Progenitor cell of endocrine pancreas (in vitro differentiated cells): ENCODE results near the gene PLXDC2. TPM values are rescaled to one million over a fixed set of nuclear protein-coding genes. Genes with fewer than 3 reads are reported as not detected.
"Not testable (repeated sequence)": the region's sequence is repeated elsewhere in the genome, so short reads cannot be mapped to it uniquely, and the experiment has no call there.

Experiments used
- DNase-seq: peaks from one replicate; pipeline ENCODE4 v3.0.0; 2021; ENCODE audit warnings: low spot score; ENCODE audit not compliant: unreplicated experiment
- H3K27ac Mint-ChIP-seq: 2 replicates; pipeline ENCODE4 v1.8.0; 2021; ENCODE audit warnings: mild to moderate bottlenecking, moderate library complexity, mixed read lengths
- H3K27me3 Mint-ChIP-seq: 2 replicates; pipeline ENCODE4 v1.8.0; 2021; ENCODE audit warnings: mixed read lengths
- H3K36me3 Mint-ChIP-seq: 2 replicates; pipeline ENCODE4 v1.8.0; 2022; ENCODE audit warnings: mixed read lengths; ENCODE audit not compliant: insufficient read depth
- H3K4me1 Mint-ChIP-seq: 2 replicates; pipeline ENCODE4 v1.8.0; 2021; ENCODE audit warnings: low read depth, mixed read lengths
- H3K4me3 Mint-ChIP-seq: 2 replicates; pipeline ENCODE4 v1.8.0; 2021; ENCODE audit warnings: low read depth, mild to moderate bottlenecking, moderate library complexity, mixed read lengths
- H3K9me3 Mint-ChIP-seq: 2 replicates; pipeline ENCODE4 v1.8.0; 2021; ENCODE audit warnings: low read depth, mixed read lengths
- total RNA-seq: library from RNA; stranded (reverse); gene quantifications from 2 replicates; pipeline ENCODE4 v1.2.1, GENCODE V29; 2021
- TF ChIP-seq, protein P1 (sequence below): fragments of 200-600 bp; sonication (generic); IDR thresholded peaks from one replicate; pipeline ENCODE4 v1.5.0; 2021; ENCODE audit warnings: antibody characterized with exemption, mild to moderate bottlenecking; ENCODE audit not compliant: unreplicated experiment

Gene PLXDC2
- total RNA-seq, 1 donor from 2014 or later = 44.3 TPM

- no peaks in the 10 kb centered on the region for H3K36me3 Mint-ChIP-seq
- H3K9me3 Mint-ChIP-seq = no peaks in the 10 kb centered on the region
- no peaks in the 10 kb centered on the region for H3K4me1 Mint-ChIP-seq
- H3K4me3 Mint-ChIP-seq = no peak overlapping the region
- no peak overlapping the region for H3K27ac Mint-ChIP-seq
- H3K27me3 Mint-ChIP-seq = no peaks in the 10 kb centered on the region
- no peak for DNase-seq
- TF ChIP-seq, protein P1, sequence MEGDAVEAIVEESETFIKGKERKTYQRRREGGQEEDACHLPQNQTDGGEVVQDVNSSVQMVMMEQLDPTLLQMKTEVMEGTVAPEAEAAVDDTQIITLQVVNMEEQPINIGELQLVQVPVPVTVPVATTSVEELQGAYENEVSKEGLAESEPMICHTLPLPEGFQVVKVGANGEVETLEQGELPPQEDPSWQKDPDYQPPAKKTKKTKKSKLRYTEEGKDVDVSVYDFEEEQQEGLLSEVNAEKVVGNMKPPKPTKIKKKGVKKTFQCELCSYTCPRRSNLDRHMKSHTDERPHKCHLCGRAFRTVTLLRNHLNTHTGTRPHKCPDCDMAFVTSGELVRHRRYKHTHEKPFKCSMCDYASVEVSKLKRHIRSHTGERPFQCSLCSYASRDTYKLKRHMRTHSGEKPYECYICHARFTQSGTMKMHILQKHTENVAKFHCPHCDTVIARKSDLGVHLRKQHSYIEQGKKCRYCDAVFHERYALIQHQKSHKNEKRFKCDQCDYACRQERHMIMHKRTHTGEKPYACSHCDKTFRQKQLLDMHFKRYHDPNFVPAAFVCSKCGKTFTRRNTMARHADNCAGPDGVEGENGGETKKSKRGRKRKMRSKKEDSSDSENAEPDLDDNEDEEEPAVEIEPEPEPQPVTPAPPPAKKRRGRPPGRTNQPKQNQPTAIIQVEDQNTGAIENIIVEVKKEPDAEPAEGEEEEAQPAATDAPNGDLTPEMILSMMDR = no peak
Observed at GRCh38 chr10:20033476-20033875, 217.2 kb downstream of the PLXDC2 start.

DNA sequence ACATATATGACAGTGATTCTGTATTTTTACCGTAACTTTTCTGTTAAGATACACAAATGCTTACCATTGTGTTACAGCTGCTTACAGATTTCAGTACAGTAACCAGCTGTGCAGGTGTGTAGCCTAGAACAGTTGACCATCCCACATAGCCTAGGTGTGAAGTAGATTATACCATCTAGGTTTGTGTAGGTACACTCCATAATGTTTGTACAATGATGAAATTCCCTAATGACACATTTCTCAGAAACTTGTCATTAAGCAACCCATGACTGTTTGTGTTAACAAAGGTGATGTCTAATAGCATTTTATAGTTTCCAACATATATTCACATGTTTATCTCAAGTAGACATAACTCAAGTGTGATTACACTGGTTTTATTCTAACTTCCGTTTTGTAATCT, 218.5 kb downstream of the PLXDC2 start:
- Mint-ChIP-seq H3K36me3 (no peaks in the 10 kb centered on the region), H3K9me3 (no peaks in the 10 kb centered on the region), H3K4me1 (no peaks in the 10 kb centered on the region), H3K4me3 (no peak overlapping the region), H3K27ac (no peak overlapping the region), H3K27me3 (no peaks in the 10 kb centered on the region)
- no peak for DNase-seq
- TF ChIP-seq, protein P1 = no peak

DNA sequence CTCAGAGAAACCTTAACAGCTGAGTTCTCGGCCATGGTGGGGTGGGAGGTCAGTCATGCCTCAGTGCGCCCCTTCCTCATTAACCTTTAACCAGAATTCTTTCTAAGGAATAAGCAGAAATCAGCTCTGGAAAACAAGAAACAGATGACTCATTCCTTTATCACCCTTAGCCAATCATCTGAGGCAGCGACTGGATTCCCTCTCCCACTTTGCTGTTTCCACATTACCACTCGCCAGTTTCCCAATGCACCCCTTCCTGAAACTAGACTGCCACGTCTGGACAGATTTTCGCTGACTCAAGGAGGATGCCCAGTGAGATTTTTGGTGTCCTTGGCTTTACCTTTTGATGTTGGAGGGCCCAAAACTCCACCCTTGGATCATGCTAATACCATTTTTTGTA, 223.8 kb downstream of the PLXDC2 start:
- Mint-ChIP-seq H3K9me3 (peaks cover 5% of the 10 kb centered on the region), H3K4me1 (no peaks in the 10 kb centered on the region), H3K27me3 (no peaks in the 10 kb centered on the region), H3K4me3 (no peak overlapping the region), H3K27ac (no peak overlapping the region), H3K36me3 (peaks cover 5% of the 10 kb centered on the region)
- no peak for DNase-seq
- TF ChIP-seq, protein P1 = no peak

DNA sequence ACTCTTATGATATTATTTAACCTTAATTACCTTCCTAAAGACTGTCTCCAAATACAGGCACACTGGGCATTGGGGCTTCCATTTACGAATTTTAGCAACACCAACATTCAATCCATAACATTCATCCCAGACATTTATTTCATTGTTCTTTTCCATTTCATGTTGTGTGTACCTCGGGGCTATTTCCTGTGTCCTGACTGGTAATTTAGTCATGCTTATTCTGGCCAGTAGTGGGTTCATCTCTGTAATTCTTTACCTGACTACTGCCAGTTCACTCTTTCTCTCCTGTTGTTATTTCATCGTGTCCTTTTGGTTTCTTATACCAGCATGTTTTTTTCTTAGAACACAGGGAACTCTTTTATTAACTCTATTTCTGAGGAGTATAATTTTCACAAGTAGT, 225.7 kb downstream of the PLXDC2 start:
- no peak for DNase-seq

DNA sequence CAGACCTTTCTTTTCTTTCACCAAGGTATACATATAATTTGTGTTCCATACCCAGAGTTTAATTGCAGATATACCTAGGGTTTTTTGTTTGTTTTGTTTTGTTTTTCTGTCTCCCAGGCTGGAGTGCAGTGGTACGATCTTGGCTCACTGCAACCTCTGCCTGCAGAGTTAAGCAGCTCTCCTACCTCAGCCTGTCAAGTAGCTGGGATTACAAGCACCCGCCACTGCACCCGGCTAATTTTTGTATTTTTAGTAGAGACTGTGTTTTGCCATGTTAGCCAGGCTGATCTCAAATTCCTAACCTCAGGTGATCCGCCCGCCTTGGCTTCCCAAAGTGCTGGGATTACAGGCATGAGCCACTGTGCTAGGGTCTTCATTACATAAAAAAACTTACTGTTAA, 228.9 kb downstream of the PLXDC2 start:
- not testable (repeated sequence) for H3K4me1 Mint-ChIP-seq, H3K27me3 Mint-ChIP-seq, H3K27ac Mint-ChIP-seq, H3K4me3 Mint-ChIP-seq, DNase-seq
- peaks cover 22% of the 10 kb centered on the region for H3K9me3 Mint-ChIP-seq
- peaks cover 27% of the 10 kb centered on the region for H3K36me3 Mint-ChIP-seq

More for the DNA sequence above, 225.7 kb downstream of the PLXDC2 start:
- H3K27me3 Mint-ChIP-seq = no peaks in the 10 kb centered on the region
- TF ChIP-seq, protein P1 = no peak
- H3K9me3 Mint-ChIP-seq = peaks cover 5% of the 10 kb centered on the region
- H3K36me3 Mint-ChIP-seq = peaks cover 5% of the 10 kb centered on the region
- no peak overlapping the region for H3K27ac Mint-ChIP-seq
- H3K4me3 Mint-ChIP-seq = no peak overlapping the region
- H3K4me1 Mint-ChIP-seq = no peaks in the 10 kb centered on the region

DNA sequence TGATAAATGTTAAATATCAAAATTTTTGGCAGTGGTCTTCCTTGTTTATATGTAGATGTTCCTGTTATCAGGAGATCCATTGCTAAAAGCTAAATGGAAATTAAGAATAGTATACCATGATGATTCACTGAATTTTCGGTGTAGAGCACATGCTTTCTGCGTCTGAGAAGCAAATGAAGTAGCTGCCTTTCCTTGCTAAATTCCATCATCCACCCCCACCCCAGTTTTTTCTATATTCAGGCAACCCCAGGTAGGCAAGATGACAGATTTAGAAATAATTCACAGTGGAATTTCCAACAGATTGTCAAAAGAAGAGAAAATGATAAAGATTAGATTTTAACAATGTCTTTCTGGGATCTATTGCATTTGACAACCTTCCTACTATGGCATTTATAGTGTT, 231.9 kb downstream of the PLXDC2 start:
- no peak overlapping the region for H3K4me3 Mint-ChIP-seq
- peaks cover 27% of the 10 kb centered on the region for H3K9me3 Mint-ChIP-seq
- H3K27me3 Mint-ChIP-seq = no peaks in the 10 kb centered on the region
- H3K27ac Mint-ChIP-seq = no peak overlapping the region
- peaks cover 32% of the 10 kb centered on the region for H3K36me3 Mint-ChIP-seq
- TF ChIP-seq, protein P1 = no peak
- H3K4me1 Mint-ChIP-seq = no peaks in the 10 kb centered on the region
- DNase-seq = no peak
